ENCODE measurements around the gene ZBTB42. TPM values are rescaled to one million over a fixed set of nuclear protein-coding genes. Genes with fewer than 3 reads are reported as not detected.

The ZBTB42 gene
- total RNA-seq, 1 experiment from 2014 or later, result 1.4 TPM

- BruUV-seq (replicated peaks), result no TSS peak
- H3K4me1 ChIP-seq (ENCODE audit: insufficient read depth, low read length, poor library complexity, severe bottlenecking), result peaks cover 3% of the 10 kb centered on the region
- H3K4me3 ChIP-seq (ENCODE audit: low read depth, low read length, poor library complexity, severe bottlenecking), result no peak overlapping the region
- intact Hi-C loops (cut with micrococcal nuclease; ENCODE audit: unreplicated experiment), result no loop called here
- DNase-seq (ENCODE audit: low spot score), result no peak
- H3K36me3 ChIP-seq (ENCODE audit: insufficient read depth, low read length, poor library complexity, severe bottlenecking), result peaks cover 10% of the 10 kb centered on the region
- no peak for TF ChIP-seq CTCF (conservative IDR thresholded peaks at IDR 0.05; ENCODE audit: low read depth, low read length)
- TF ChIP-seq EZH2 (IDR thresholded peaks at IDR 0.05; ENCODE audit: borderline replicate concordance, low read depth, low read length, poor library complexity, severe bottlenecking), result no peak
- ChIA-PET CTCF (no interaction called here), POLR2A (ENCODE audit: low non-redundant PET) (interaction anchor here (0.7 kb wide), 1 partner anchor 10 kb away, joined by 3 read pairs; no protein-coding TSS in a partner anchor)
- no peaks in the 10 kb centered on the region for H3K27me3 ChIP-seq (replicated peaks; ENCODE audit: insufficient read depth, low read depth, low read length, poor library complexity)
- no peak overlapping the region for H3K27ac ChIP-seq (ENCODE audit: low read depth, low read length, poor library complexity, severe bottlenecking)
- H3K9me3 ChIP-seq (ENCODE audit: low read depth, low read length, poor library complexity, severe bottlenecking), result no peaks in the 10 kb centered on the region
These were observed 11.8 kb upstream of the ZBTB42 start for GRCh38 chr14:104788873-104789663.

GRCh38 chr14:104789752-104790743, 10.9 kb upstream of the ZBTB42 start:
- ChIA-PET POLR2A (ENCODE audit: low non-redundant PET) (interaction anchor here (0.7 kb wide), 1 partner anchor 11 kb away, joined by 3 read pairs; no protein-coding TSS in a partner anchor), CTCF (no interaction called here)
- Histone ChIP-seq H3K36me3 (ENCODE audit: insufficient read depth, low read length, poor library complexity, severe bottlenecking) (peaks cover 10% of the 10 kb centered on the region), H3K4me1 (ENCODE audit: insufficient read depth, low read length, poor library complexity, severe bottlenecking) (peaks cover 8% of the 10 kb centered on the region), H3K9me3 (ENCODE audit: low read depth, low read length, poor library complexity, severe bottlenecking) (no peaks in the 10 kb centered on the region), H3K4me3 (ENCODE audit: low read depth, low read length, poor library complexity, severe bottlenecking) (no peak overlapping the region), H3K27ac (ENCODE audit: low read depth, low read length, poor library complexity, severe bottlenecking) (no peak overlapping the region), H3K27me3 (replicated peaks; ENCODE audit: insufficient read depth, low read depth, low read length, poor library complexity) (no peaks in the 10 kb centered on the region)
- no peak for TF ChIP-seq CTCF (conservative IDR thresholded peaks at IDR 0.05; ENCODE audit: low read depth, low read length)
- TF ChIP-seq EZH2 (IDR thresholded peaks at IDR 0.05; ENCODE audit: borderline replicate concordance, low read depth, low read length, poor library complexity, severe bottlenecking), result no peak
- intact Hi-C loops (cut with micrococcal nuclease; ENCODE audit: unreplicated experiment), result no loop called here
- no peak for DNase-seq (ENCODE audit: low spot score)
- no TSS peak for BruUV-seq (replicated peaks)

- TF ChIP-seq EZH2 (IDR thresholded peaks at IDR 0.05; ENCODE audit: borderline replicate concordance, low read depth, low read length, poor library complexity, severe bottlenecking) (no peak), CTCF (conservative IDR thresholded peaks at IDR 0.05; ENCODE audit: low read depth, low read length) (no peak)
- Histone ChIP-seq H3K4me1 (ENCODE audit: insufficient read depth, low read length, poor library complexity, severe bottlenecking) (peaks cover 15% of the 10 kb centered on the region), H3K27ac (ENCODE audit: low read depth, low read length, poor library complexity, severe bottlenecking) (no peak overlapping the region), H3K36me3 (ENCODE audit: insufficient read depth, low read length, poor library complexity, severe bottlenecking) (peaks cover 10% of the 10 kb centered on the region), H3K4me3 (ENCODE audit: low read depth, low read length, poor library complexity, severe bottlenecking) (no peak overlapping the region), H3K27me3 (replicated peaks; ENCODE audit: insufficient read depth, low read depth, low read length, poor library complexity) (no peaks in the 10 kb centered on the region), H3K9me3 (ENCODE audit: low read depth, low read length, poor library complexity, severe bottlenecking) (no peaks in the 10 kb centered on the region)
- intact Hi-C loops (cut with micrococcal nuclease; ENCODE audit: unreplicated experiment), result no loop called here
- ChIA-PET POLR2A (ENCODE audit: low non-redundant PET) (interaction anchor here (0.6 kb wide), 1 partner anchor 37 kb away, joined by 4 read pairs; no protein-coding TSS in a partner anchor), CTCF (interaction anchor here (0.7 kb wide), 1 partner anchor 23 kb away, joined by 3 read pairs; no protein-coding TSS in a partner anchor)
- DNase-seq (ENCODE audit: low spot score), result no peak
- no TSS peak for BruUV-seq (replicated peaks)
These were observed 9.5 kb upstream of the ZBTB42 start for GRCh38 chr14:104791425-104791824.
